T-helper 1 cell treated with Interleukin-12 subunit alpha and Interleukin-12 subunit beta and Interleukin-4 antibody, amounts not matched to agents 30 ng/mL and 1 ng/mL, for 36 hours (primary cell): ENCODE results near the gene KCNIP1. TPM values are rescaled to one million over a fixed set of nuclear protein-coding genes. Genes with fewer than 3 reads are reported as not detected.

Experiments
- intact Hi-C: fragments of 100-400 bp; cut with micrococcal nuclease; formaldehyde crosslinking; loops from one replicate; pipeline ENCODE4 v1.15.1; 2024
- total RNA-seq: library from RNA; stranded (reverse); gene quantifications from 2 replicates; pipeline ENCODE4 v1.2.3, GENCODE V29; 2022

The KCNIP1 gene
- total RNA-seq, 1 donor from 2014 or later: not detected

GRCh38 chr5:170771496-170771895 is 267.7 kb downstream of the KCNIP1 start:
- intact Hi-C loops: no loop called here

- intact Hi-C loops: no loop called here
Measured at GRCh38 chr5:170773024-170773985, 269.5 kb downstream of the KCNIP1 start.

- intact Hi-C loops: no loop called here
Measured at GRCh38 chr5:170774831-170775230, 271.0 kb downstream of the KCNIP1 start.

GRCh38 chr5:170781946-170782345 is 278.1 kb downstream of the KCNIP1 start:
- intact Hi-C loops: no loop called here

GRCh38 chr5:170782438-170782837 is 278.6 kb downstream of the KCNIP1 start:
- intact Hi-C loops: no loop called here

GRCh38 chr5:170783498-170784247 is 279.9 kb downstream of the KCNIP1 start, which contains the start of gene GABRP:
GABRP (plus strand) TSS chr5:170783725; CDS start chr5:170788616, 4,891 bp downstream.
- intact Hi-C loops: no loop called here

- intact Hi-C loops: no loop called here
Measured at GRCh38 chr5:170785416-170785815, 281.6 kb downstream of the KCNIP1 start.

Other genes with a start within 250 kb of the KCNIP1 start
- gene LCP2, start 206.2 kb upstream of the KCNIP1 start, total RNA-seq: 464 and 467 TPM in 2 replicates
- not detected in 2 replicates for gene KCNMB1, start 114.7 kb upstream of the KCNIP1 start, total RNA-seq